ENCODE results near the gene LNPK. TPM values are rescaled to one million over a fixed set of nuclear protein-coding genes. Genes with fewer than 3 reads are reported as not detected.

The LNPK gene
- total RNA-seq, 4 donors from 2014 or later, result 18.0 to 33.6 (median 25.7) TPM

DNA sequence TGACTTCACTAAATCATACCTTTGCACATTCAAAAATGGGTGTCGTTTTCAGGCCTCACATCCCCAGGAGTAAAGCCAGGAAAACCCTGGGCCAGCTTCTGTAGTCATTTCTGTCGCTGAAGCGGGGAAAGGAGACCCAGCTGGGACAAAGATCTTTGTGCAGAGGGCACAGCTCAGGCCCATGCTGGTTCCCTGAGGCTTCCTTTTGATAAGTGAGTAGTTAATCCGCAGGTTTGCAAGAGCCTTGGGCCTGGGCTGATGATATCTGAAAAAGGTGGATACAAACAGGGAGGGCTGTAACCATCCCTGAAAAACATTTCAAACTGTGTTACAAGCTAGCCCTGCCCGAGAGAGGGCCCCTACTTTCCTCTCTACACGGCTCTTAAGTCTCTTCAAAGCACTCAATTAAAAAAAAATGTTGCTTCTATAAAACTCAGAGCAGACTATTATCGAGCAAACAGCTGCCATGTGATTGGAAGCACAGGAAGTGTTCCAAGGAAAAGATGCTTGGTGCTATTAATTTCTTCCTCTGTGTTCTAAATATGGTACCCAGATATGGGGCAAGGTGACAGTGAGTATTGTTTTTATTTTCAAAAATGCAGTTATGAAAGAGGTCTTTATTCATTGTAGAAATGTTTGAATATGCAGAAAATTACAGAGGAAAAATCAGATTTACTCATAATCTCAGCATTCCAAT, 117.2 kb downstream of the LNPK start:
- H3K4me1 ChIP-seq, result no peaks in the 10 kb centered on the region
- TF ChIP-seq POLR2AphosphoS5 (IDR thresholded peaks at IDR 0.05), result no peak
- TF ChIP-seq POLR2A (IDR thresholded peaks at IDR 0.05), result no peak
- TF ChIP-seq EP300 (IDR thresholded peaks at IDR 0.05; ENCODE audit: low read depth), result no peak
- TF ChIP-seq, protein P1, sequence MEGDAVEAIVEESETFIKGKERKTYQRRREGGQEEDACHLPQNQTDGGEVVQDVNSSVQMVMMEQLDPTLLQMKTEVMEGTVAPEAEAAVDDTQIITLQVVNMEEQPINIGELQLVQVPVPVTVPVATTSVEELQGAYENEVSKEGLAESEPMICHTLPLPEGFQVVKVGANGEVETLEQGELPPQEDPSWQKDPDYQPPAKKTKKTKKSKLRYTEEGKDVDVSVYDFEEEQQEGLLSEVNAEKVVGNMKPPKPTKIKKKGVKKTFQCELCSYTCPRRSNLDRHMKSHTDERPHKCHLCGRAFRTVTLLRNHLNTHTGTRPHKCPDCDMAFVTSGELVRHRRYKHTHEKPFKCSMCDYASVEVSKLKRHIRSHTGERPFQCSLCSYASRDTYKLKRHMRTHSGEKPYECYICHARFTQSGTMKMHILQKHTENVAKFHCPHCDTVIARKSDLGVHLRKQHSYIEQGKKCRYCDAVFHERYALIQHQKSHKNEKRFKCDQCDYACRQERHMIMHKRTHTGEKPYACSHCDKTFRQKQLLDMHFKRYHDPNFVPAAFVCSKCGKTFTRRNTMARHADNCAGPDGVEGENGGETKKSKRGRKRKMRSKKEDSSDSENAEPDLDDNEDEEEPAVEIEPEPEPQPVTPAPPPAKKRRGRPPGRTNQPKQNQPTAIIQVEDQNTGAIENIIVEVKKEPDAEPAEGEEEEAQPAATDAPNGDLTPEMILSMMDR (IDR thresholded peaks at IDR 0.05), result no peak
- 42 to 63% methylated on average over 4 to 7 of the region's 7 CpGs for WGBS, 2 donors (ENCODE audit: low coverage in 1 of 2)
- peaks cover 11% of the 10 kb centered on the region for H3K27me3 ChIP-seq
- H3K4me3 ChIP-seq, result no peak overlapping the region
- no peaks in the 10 kb centered on the region for H3K36me3 ChIP-seq
- H3K27ac ChIP-seq, result no peak overlapping the region
- intact Hi-C loops (cut with DNase I; ENCODE audit: low total_unique reads) (no loop called here), in situ Hi-C loops (cut with MboI; ENCODE audit: low pct_ligation_motif_present in 1 of 4, low pct_unique_long_range_greater_than_20kb in 1 of 4, low sequenced_read_pairs in 3 of 4) (no loop called here)
- DNase-seq, result no peak
- H3K9me3 ChIP-seq, result no peaks in the 10 kb centered on the region

DNA sequence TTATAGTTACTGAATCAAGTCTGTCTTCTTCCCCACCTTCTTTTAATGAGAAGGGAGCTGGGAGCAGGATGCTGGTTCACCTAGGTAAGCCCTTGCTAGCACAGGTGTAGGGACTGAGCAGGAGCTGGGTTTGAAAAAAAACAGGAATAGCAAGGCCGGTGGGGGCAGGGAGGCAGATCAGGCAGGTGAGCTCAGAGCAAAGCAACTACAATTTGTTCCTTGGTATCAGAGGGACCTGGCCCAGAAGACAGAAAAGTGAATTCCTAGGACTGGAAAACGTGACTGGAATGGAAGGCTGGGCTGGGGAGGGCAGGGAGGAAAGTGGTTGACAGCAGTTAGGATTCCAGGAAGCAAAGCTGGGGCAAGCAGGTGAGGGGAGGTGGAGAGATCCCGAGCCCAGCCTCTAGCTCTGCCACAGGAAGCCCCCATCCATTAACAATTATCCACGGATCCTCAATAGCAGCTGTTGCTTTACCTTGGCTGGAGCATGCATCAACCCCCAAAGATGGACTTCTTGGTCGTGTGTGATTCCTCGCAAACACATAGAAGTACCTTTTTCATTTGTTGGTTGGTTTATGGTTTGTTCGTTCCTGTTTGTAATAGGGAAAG, 118.4 kb downstream of the LNPK start:
- peaks cover 11% of the 10 kb centered on the region for H3K27me3 ChIP-seq
- H3K4me3 ChIP-seq, result no peak overlapping the region
- TF ChIP-seq EP300 (IDR thresholded peaks at IDR 0.05; ENCODE audit: low read depth), result no peak
- no peaks in the 10 kb centered on the region for H3K4me1 ChIP-seq
- no peaks in the 10 kb centered on the region for H3K9me3 ChIP-seq
- intact Hi-C loops (cut with DNase I; ENCODE audit: low total_unique reads) (no loop called here), in situ Hi-C loops (cut with MboI; ENCODE audit: low pct_ligation_motif_present in 1 of 4, low pct_unique_long_range_greater_than_20kb in 1 of 4, low sequenced_read_pairs in 3 of 4) (no loop called here)
- H3K36me3 ChIP-seq, result no peaks in the 10 kb centered on the region
- 69 to 78% methylated on average over 5 to 7 of the region's 7 CpGs for WGBS, 2 donors (ENCODE audit: low coverage in 1 of 2)
- no peak for DNase-seq
- no peak overlapping the region for H3K27ac ChIP-seq

DNA sequence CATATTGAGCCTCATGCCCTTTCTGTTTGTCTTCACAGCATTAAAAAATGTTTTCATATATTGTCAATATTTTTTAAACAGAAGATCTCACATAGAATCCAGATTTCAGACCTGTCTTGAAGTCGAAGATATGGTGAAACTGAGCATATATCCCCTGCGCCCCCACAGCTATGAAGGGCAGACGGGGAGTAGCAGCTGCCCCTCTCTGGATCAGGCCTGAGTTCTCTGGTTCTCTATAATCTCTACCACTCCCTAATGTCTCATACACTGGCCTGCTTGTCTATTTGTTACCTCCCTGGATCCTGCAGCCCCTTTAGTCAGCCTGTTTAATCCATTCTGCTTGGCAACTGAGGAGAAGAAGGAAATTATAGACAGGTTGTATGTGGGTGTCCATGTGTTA, 122.4 kb downstream of the LNPK start:
- peaks cover 7% of the 10 kb centered on the region for H3K27me3 ChIP-seq
- H3K36me3 ChIP-seq, result no peaks in the 10 kb centered on the region
- no peak for DNase-seq
- no peaks in the 10 kb centered on the region for H3K9me3 ChIP-seq
- 66 to 71% methylated on average over 1 to 3 of the region's 3 CpGs for WGBS, 2 donors (ENCODE audit: low coverage in 1 of 2)
- TF ChIP-seq POLR2A (IDR thresholded peaks at IDR 0.05) (no peak), POLR2AphosphoS5 (IDR thresholded peaks at IDR 0.05) (no peak), EP300 (IDR thresholded peaks at IDR 0.05; ENCODE audit: low read depth) (no peak)
- TF ChIP-seq, protein P1 (IDR thresholded peaks at IDR 0.05), result no peak
- intact Hi-C loops (cut with DNase I; ENCODE audit: low total_unique reads) (loop anchor here (5.0 kb wide), 1 partner anchor 1582 kb away; no protein-coding TSS in a partner anchor), in situ Hi-C loops (cut with MboI; ENCODE audit: low pct_ligation_motif_present in 1 of 4, low pct_unique_long_range_greater_than_20kb in 1 of 4, low sequenced_read_pairs in 3 of 4) (no loop called here)
- H3K4me3 ChIP-seq, result no peak overlapping the region
- H3K27ac ChIP-seq, result no peak overlapping the region
- no peaks in the 10 kb centered on the region for H3K4me1 ChIP-seq

DNA sequence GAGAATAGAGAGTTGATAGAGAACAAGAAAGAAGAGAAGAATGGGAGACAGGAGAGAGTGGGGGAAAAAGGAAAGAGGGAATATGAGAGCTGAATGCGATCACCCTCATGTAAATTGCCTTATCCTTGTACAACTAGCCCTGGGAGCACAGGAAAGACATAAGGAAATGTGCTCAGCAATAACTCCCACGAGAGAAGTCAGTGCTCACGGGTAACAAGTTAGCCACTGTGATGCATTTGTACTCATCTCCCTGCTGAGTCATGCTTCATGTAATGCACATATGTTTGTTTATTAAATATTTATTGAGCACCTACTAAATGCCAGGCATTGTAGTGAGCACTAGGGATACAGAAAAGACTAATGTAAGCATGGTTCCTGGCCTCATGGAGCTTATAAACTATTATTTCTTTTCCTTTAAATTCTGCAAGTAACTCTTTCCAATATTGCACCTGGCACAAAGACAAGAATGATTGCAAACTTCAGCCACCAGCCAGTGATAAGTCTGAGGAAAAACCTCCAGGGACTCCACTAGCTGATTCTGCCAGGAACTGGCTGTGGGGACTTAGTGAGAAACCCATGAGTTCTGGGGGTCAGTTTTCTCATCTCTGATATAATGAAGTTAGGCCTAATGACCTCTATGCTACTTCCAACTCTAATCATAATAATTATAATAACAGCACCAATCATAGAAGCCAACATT, 124.1 kb downstream of the LNPK start:
- DNase-seq, result no peak
- Histone ChIP-seq H3K4me1 (no peaks in the 10 kb centered on the region), H3K27me3 (peaks cover 12% of the 10 kb centered on the region), H3K36me3 (no peaks in the 10 kb centered on the region), H3K4me3 (no peak overlapping the region), H3K27ac (no peak overlapping the region), H3K9me3 (no peaks in the 10 kb centered on the region)
- intact Hi-C loops (cut with DNase I; ENCODE audit: low total_unique reads), result loop anchor here (5.0 kb wide), 1 partner anchor 1581 kb away; no protein-coding TSS in a partner anchor
- 67 to 100% methylated on average over 1 to 3 of the region's 3 CpGs for WGBS, 2 donors (ENCODE audit: low coverage in 1 of 2)
- TF ChIP-seq POLR2AphosphoS5 (IDR thresholded peaks at IDR 0.05) (no peak), EP300 (IDR thresholded peaks at IDR 0.05; ENCODE audit: low read depth) (no peak), POLR2A (IDR thresholded peaks at IDR 0.05) (no peak)
- TF ChIP-seq, protein P1 (IDR thresholded peaks at IDR 0.05), result no peak
- in situ Hi-C loops (cut with MboI; ENCODE audit: low pct_ligation_motif_present in 1 of 4, low pct_unique_long_range_greater_than_20kb in 1 of 4, low sequenced_read_pairs in 3 of 4), result no loop called here
